Activated CD8-positive, alpha-beta memory T cell treated with anti-CD3 and anti-CD28 coated beads, Interleukin-2, amount 10 ng/mL, durations not matched to agents 7 days and 5 days (primary cell): ENCODE data around the gene EPHB2. TPM values are rescaled to one million over a fixed set of nuclear protein-coding genes. Genes with fewer than 3 reads are reported as not detected.
"Not testable (repeated sequence)": the region's sequence is repeated elsewhere in the genome, so short reads cannot be mapped to it uniquely, and the experiment has no call there.

Source experiments
- ATAC-seq: fragments of 150-1000 bp; cut with Tn5 transposase; one replicate; pipeline ENCODE4 v1.10.0; 2021; ENCODE audit warnings: moderate library complexity
- CTCF ChIA-PET: fragments of 350-600 bp; sonication (Branson Sonifier 250); formaldehyde crosslinking; loops from one replicate; lab custom pipeline; 2021; ENCODE audit warnings: antibody characterized with exemption; lab: Charles Lee
- DNase-seq: peaks from one replicate; pipeline ENCODE4 v3.0.0-alpha.2; 2020
- H3K27ac Mint-ChIP-seq: one replicate; pipeline ENCODE4 v1.8.0; 2021; ENCODE audit warnings: mild to moderate bottlenecking, mixed read lengths
- H3K27me3 Mint-ChIP-seq: one replicate; pipeline ENCODE4 v1.8.0; 2021; ENCODE audit warnings: mixed read lengths
- H3K36me3 Mint-ChIP-seq: one replicate; pipeline ENCODE4 v1.8.0; 2021; ENCODE audit warnings: mild to moderate bottlenecking, mixed read lengths
- H3K4me1 Mint-ChIP-seq: one replicate; pipeline ENCODE4 v1.8.0; 2021; ENCODE audit warnings: mixed read lengths
- H3K4me3 Mint-ChIP-seq: one replicate; pipeline ENCODE4 v1.8.0; 2021; ENCODE audit warnings: mild to moderate bottlenecking, moderate library complexity, mixed read lengths
- H3K9me3 Mint-ChIP-seq: one replicate; pipeline ENCODE4 v1.8.0; 2022; ENCODE audit warnings: low read depth, mixed read lengths
- total RNA-seq, 2 experiments: library from RNA; stranded (reverse); gene quantifications; one replicate each; pipeline ENCODE4 v1.2.3, GENCODE V29; 2021

The EPHB2 gene
- total RNA-seq, 2 experiments from 2014 or later = 0.09 TPM

DNA sequence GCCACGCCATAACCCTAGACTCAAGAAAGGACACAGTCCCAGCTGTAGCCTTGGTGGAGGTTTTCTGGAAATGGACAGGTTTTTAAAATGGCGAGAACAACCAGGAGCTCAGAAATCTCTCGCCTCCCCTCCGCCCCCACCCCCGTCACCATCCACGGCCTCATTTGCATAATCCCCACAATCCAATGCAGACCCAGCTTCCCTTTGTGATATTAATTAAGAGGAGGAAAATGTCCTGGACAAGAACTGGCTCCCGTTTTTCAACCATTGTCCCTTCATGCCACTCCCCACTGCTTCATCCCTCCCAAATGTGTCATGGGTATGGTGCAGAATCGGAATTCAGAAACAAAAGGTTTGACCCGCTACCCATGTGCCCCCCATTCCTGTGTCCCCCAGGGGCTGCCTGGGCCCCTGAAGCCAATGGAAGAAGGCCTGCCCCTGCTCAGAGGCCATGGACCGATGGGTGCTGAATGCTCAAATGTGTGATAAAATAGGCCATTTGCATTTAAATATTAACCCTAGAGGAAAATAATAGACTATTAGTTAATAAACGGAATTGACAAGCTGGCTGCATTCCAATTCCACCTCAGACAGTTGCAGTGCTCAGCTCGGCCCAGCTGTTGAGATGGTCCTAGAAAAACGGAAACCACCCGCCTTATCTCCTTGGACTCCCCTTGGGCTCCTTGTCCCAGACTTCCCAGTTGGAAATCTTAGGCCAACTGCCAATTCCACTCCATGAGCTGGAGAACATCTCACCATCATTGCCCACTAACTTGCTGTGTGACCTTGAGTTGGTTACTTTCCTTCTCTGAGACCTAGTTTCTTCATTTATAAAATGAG lies 10.7 kb upstream of the EPHB2 start:
- CTCF ChIA-PET = interaction anchor here (0.6 kb wide), 1 partner anchor 728 kb away, joined by 3 read pairs; no protein-coding TSS in a partner anchor
- ATAC-seq (no peak), DNase-seq (no peak)
- no peaks in the 10 kb centered on the region for H3K9me3 Mint-ChIP-seq
- H3K27me3 Mint-ChIP-seq = peaks cover 12% of the 10 kb centered on the region
- H3K4me1 Mint-ChIP-seq = no peaks in the 10 kb centered on the region
- no peaks in the 10 kb centered on the region for H3K36me3 Mint-ChIP-seq
- H3K4me3 Mint-ChIP-seq = no peak overlapping the region
- no peak overlapping the region for H3K27ac Mint-ChIP-seq

DNA sequence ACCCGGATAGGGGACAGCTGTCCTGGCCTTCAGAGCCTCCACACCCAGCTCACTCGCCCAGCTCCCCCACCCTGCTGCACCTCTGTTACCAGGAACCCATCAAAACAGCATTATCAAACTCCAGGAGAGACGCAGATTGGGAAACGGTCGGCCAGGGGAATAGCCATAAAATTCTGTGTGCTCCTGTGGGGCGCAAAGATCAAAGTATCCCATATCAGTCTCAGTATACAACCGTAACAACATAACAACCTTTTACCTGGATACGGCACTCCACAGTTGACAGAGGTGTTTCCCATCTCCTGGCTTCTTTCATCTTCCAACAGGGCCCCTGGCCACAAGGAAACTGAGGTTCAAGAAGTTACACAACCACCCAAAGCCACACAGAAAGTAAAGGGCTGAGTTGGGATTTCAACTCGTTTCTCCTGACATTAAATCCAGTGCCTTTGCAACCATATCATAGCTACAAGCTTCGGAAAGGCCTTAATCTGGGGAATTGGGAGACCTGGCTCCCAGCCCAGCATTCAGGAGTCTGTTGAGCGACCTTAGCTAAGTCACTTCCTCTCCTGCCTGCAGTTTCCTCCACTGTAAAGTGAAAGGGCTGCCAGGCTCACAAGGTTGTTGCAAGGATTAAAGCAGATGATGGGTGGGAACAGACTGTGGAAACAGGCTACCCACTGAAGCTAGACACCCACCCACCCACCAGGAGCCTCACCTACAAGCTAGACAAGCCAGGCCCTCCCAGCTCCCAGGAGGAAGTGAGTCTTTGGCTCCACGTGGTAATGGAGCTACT lies 8.1 kb upstream of the EPHB2 start:
- Mint-ChIP-seq H3K4me1 (no peaks in the 10 kb centered on the region), H3K27ac (no peak overlapping the region), H3K4me3 (no peak overlapping the region), H3K9me3 (no peaks in the 10 kb centered on the region), H3K36me3 (no peaks in the 10 kb centered on the region), H3K27me3 (peaks cover 20% of the 10 kb centered on the region)
- no peak for ATAC-seq
- no peak for DNase-seq
- CTCF ChIA-PET = interaction anchor here (1.0 to 3.1 kb wide), 8 partner anchors 10 to 261 kb away, joined by 3 to 15 read pairs (median 4); no protein-coding TSS in a partner anchor

DNA sequence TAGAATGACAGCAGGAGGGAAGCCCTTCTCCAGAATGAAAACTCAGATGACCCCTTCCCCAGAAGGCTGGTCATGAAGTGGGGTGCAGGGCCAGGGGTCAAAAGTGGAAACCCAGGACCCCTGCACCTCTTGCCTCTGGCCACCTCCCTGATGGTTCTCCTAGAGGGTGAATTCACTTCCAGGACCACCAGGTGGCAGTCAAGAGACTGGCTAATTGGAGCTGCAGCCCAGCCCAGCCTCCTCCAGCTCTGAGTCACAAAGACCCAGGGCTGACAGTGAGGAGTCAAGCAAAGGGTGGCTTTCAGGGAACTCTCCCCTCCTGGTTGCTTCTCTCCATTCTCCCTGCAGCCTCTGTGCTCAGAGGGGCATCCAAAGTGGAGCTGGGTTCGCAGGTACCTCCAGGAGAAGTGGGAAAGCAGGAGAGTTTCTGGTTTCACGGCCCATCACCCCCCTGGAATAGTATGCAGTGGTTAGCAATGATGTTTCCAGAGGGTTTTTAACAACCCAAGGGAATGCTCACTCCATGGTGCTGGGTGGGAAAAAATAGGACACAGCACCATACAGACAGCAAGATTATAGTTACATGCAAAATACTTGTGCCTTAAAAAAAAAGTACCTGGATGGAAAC lies 6.1 kb upstream of the EPHB2 start:
- Mint-ChIP-seq H3K4me1 (peaks cover 9% of the 10 kb centered on the region), H3K9me3 (no peaks in the 10 kb centered on the region), H3K4me3 (no peak overlapping the region), H3K36me3 (no peaks in the 10 kb centered on the region), H3K27me3 (peaks cover 41% of the 10 kb centered on the region), H3K27ac (no peak overlapping the region)
- CTCF ChIA-PET = interaction anchor here (0.6 to 3.1 kb wide), 27 partner anchors 9 to 607 kb away, joined by 3 to 19 read pairs (median 5); no protein-coding TSS in a partner anchor
- ATAC-seq = peak; percentile 94
- DNase-seq = peak; percentile 84

DNA sequence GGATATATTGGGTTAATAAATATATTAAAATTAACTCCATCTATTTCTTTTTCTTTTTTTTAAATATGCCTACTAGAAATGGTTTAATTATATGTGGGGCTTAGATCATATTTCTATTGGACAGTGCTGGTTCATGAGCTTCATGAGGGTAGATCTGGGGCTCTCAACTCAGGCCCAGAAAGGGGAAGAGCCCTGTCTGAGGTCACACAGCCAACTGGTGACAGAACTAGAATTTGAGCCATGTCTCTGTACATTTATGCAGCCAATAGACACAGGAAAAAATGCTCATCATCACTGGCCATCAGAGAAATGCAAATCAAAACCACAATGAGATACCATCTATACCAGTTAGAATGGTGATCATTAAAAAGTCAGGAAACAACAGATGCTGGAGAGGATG lies 5.1 kb upstream of the EPHB2 start:
- H3K4me1 Mint-ChIP-seq = peaks cover 11% of the 10 kb centered on the region
- no peak overlapping the region for H3K4me3 Mint-ChIP-seq
- ATAC-seq = no peak
- H3K36me3 Mint-ChIP-seq = no peaks in the 10 kb centered on the region
- CTCF ChIA-PET = interaction anchor here (1.2 to 3.1 kb wide), 7 partner anchors 14 to 258 kb away, joined by 5 to 19 read pairs (median 6); no protein-coding TSS in a partner anchor
- no peaks in the 10 kb centered on the region for H3K9me3 Mint-ChIP-seq
- H3K27me3 Mint-ChIP-seq = peaks cover 41% of the 10 kb centered on the region
- no peak overlapping the region for H3K27ac Mint-ChIP-seq
- DNase-seq = no peak

DNA sequence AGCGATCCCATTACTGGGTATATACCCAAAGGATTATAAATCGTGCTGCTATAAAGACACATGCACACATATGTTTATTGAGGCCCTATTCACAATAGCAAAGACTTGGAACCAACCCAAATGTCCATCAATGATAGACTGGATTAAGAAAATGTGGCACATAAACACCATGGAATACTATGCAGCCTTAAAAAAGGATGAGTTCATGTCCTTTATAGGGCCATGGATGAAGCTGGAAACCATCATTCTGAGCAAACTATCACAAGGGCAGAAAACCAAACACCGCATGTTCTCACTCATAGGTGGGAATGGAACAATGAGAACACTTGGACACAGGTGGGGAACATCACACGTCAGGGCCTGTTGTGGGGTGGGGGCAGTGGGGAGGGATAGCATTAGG lies 4.5 kb upstream of the EPHB2 start:
- CTCF ChIA-PET = interaction anchor here (1.7 to 1.9 kb wide), 2 partner anchors 156 to 182 kb away, joined by 4 to 6 read pairs; no protein-coding TSS in a partner anchor
- not testable (repeated sequence) for H3K27ac Mint-ChIP-seq, H3K9me3 Mint-ChIP-seq, DNase-seq, H3K36me3 Mint-ChIP-seq, ATAC-seq, H3K4me3 Mint-ChIP-seq
- Mint-ChIP-seq H3K4me1 (peaks cover 11% of the 10 kb centered on the region), H3K27me3 (peaks cover 41% of the 10 kb centered on the region)

DNA sequence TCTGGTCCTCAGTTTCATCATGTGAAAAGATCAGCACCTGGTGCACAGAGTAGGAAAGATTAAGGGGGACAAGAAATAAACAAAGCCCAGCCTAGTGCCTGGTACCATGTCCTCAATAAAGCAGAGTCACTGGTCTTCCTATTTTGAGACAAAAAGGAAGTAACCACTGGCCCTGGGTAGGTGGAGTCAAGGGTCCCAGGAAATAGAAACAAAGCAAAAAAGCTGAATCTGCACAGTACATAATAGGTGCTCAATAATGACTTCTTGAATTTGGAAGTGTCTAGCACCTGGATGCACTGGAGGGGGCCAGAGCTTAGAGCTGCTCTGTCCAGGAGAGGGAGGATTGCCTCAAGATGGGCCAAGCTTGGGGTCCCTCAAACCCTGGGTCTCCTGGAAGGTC lies 1.9 kb upstream of the EPHB2 start:
- CTCF ChIA-PET = interaction anchor here (1.0 kb wide), 1 partner anchor 109 kb away, joined by 3 read pairs; no protein-coding TSS in a partner anchor
- Mint-ChIP-seq H3K4me1 (peaks cover 26% of the 10 kb centered on the region), H3K27me3 (peaks cover 61% of the 10 kb centered on the region), H3K36me3 (no peaks in the 10 kb centered on the region), H3K9me3 (no peaks in the 10 kb centered on the region), H3K4me3 (no peak overlapping the region), H3K27ac (no peak overlapping the region)
- DNase-seq (no peak), ATAC-seq (no peak)

DNA sequence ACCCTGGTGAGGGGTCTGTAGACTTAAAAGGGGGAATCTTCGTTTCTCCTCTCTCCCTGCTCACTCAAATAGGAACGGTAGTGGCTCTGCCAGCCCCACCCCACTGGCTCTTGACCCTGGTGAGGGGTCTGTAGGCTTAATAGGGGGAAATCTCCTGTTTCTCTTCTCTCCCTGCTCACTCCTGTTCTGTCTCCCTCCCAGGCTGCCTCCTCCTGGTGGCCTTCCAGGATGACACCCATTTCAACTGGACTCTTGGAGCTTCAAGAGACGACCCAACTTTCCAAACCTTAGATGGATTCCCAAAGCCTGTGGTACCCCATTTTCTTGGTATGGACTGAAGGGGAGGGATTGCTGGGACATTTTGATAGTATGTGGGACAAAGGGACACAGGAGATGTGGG lies 1.4 kb upstream of the EPHB2 start:
- CTCF ChIA-PET = no interaction called here

DNA sequence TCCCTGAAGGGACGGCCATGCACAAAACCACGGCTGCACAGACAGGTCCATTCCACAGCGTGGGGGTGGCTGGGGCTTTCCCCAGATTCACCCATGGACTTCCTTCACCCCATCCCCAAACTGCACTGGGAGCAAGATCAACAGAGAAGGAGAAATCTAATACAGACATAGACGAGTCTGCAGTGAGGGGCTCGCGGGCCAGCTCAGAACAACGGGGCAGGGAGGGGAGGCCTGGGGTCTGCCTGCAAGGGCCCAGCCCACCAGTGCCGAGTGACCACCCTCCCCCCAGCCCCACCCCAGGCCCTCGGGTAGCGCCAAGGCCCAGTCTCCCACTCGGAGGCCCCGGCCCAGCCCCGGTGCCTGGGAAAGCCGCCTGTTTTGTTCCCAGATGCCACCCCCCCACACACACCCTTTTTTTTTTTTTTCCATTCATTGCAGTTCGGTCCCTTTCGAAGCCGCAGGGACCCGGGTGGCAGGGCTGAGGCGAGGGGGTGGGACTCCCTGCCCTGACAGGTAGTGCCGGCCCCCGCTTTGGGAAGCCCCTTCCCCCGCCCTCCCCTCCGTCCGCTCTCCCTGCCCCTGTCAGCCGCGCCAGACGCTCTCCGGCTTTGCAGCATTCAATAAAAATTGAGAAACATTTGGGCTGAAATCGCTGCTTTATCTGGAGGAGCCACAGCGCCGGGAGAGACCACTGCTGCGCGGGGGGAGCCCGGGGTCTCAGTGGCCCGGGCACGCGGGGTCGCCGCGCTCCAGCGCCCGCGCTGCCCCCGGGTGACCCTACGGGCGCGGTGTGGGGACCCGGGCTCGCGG lies 543 bp upstream of the EPHB2 start:
- DNase-seq = no peak
- H3K27ac Mint-ChIP-seq = no peak overlapping the region
- peak; percentile 21 for ATAC-seq
- CTCF ChIA-PET = no interaction called here
- H3K27me3 Mint-ChIP-seq = peaks cover 68% of the 10 kb centered on the region
- H3K9me3 Mint-ChIP-seq = no peaks in the 10 kb centered on the region
- no peaks in the 10 kb centered on the region for H3K36me3 Mint-ChIP-seq
- peaks cover 26% of the 10 kb centered on the region for H3K4me1 Mint-ChIP-seq
- no peak overlapping the region for H3K4me3 Mint-ChIP-seq

More for the DNA sequence above, 1.4 kb upstream of the EPHB2 start:
- Mint-ChIP-seq H3K4me3 (no peak overlapping the region), H3K27ac (no peak overlapping the region), H3K27me3 (peaks cover 64% of the 10 kb centered on the region), H3K4me1 (peaks cover 26% of the 10 kb centered on the region), H3K36me3 (no peaks in the 10 kb centered on the region), H3K9me3 (no peaks in the 10 kb centered on the region)
- no peak for DNase-seq
- ATAC-seq = no peak

DNA sequence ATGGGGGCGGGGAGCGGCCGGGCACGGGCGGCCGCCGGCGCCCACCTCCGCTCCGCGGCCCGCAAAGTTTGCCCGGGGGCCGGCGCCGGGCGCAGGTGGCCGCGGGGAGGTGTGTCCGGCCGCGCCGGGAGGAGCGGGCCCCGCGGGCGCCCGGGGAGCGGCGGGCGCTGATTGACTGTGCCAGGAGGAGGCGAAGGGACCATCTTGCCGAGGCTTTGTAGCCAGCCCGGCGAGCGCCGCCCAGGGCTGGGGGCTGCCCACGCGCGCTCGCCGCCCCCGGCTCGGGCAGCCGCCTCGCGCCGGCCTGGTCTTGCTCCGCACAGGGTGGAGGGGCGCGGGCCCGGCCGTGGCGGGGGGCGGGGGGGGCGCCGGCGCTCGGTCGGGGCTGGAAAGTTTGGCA lies 432 bp downstream of the EPHB2 start:
- no peaks in the 10 kb centered on the region for H3K36me3 Mint-ChIP-seq
- no peak overlapping the region for H3K27ac Mint-ChIP-seq
- CTCF ChIA-PET = interaction anchor here (1.6 kb wide), 1 partner anchor 8 kb away, joined by 4 read pairs; no protein-coding TSS in a partner anchor
- no peaks in the 10 kb centered on the region for H3K9me3 Mint-ChIP-seq
- ATAC-seq (peak; percentile 4), DNase-seq (no peak)
- no peak overlapping the region for H3K4me3 Mint-ChIP-seq
- peaks cover 63% of the 10 kb centered on the region for H3K27me3 Mint-ChIP-seq
- peaks cover 26% of the 10 kb centered on the region for H3K4me1 Mint-ChIP-seq

DNA sequence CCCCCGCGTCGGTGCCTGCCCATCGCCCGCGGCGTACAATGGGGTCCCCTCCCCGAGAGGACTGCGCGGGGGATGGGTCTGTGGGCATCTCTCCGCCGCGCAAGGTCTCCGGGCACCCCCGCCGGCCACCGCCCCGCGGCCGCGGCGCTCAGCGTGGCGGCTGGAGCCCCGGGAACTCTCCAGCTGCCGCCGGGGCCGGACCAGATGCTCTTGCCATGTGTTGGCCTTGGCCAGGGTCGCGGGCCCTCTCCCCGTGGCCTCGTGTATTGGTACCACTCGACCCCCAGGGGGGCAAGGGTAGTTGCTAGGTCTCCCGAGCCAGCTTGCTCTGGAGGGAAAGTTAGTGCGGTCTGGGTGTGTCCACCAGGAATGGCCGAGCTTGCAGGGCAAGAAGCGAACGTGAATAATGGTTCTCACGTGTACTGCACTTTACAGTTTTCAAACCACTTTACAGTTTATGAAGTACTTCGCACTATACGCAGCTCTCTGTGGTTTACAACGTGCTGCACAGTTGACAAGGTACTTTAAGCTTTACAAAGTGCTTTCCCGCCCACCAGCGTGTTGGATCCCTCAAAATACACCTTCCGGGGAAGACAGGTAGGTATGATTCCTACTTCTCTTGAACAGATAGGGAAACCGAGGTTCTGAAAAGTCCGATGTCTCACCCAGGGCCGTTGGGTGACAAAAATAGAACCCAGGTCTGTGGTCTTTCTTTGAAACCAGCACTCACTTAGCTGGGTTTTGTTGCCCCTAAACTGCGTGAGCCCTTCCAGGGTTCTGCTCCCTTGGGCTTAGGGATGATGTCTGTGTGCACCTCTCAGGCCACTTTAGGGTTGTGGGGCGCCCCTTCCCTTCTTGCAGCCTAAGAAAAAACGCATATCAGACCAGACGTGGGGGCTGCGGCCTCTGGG lies 1.2 kb downstream of the EPHB2 start:
- CTCF ChIA-PET = interaction anchor here (1.3 to 1.6 kb wide), 2 partner anchors 9 to 177 kb away, joined by 4 read pairs; no protein-coding TSS in a partner anchor
- ATAC-seq = no peak
- peaks cover 26% of the 10 kb centered on the region for H3K4me1 Mint-ChIP-seq

DNA sequence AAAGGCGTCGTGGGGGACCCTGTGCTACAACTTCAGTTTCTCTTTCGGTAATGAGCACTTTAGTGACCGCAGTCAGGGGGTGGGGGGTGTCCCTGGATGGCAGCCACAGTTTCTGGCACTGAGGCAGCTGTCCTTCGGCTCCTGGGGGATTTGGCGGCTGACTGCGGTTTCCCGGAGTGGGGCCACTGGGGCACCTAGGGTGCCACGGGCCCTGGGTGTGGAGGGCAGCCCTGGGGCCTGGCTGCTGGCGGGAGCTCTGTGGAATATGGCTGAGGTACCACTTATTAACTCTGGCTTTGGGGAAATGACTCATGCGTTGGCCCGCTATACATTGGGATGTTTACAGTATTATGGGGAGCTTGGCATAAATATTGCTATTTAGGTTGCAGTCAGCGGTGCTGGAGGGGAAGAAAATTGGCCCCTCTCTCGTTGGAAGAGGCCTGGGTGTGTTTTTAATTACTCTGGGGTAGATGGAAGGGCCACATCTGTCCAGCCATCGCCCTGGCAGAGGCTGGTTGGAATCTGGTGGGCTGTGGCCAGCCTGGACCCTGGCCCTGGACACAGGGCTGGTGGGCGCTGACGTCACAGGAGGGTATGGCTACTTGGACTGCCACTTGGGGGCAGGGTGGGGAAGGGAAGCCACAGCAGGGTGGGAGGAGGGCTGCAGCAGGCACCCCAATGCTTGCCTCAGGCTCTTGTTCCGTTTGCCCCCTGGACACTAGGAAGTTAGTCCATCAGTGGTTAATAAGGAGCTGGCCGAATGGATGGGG lies 2.0 kb downstream of the EPHB2 start:
- ATAC-seq (peak; percentile 50), DNase-seq (peak; percentile 70)
- CTCF ChIA-PET = interaction anchor here (1.3 to 1.6 kb wide), 2 partner anchors 10 to 176 kb away, joined by 4 read pairs; no protein-coding TSS in a partner anchor
- H3K4me3 Mint-ChIP-seq = peak overlapping the region; percentile 37
- H3K9me3 Mint-ChIP-seq = no peaks in the 10 kb centered on the region
- no peak overlapping the region for H3K27ac Mint-ChIP-seq
- no peaks in the 10 kb centered on the region for H3K36me3 Mint-ChIP-seq
- H3K4me1 Mint-ChIP-seq = peaks cover 26% of the 10 kb centered on the region
- H3K27me3 Mint-ChIP-seq = peaks cover 60% of the 10 kb centered on the region

More for the DNA sequence above, 1.2 kb downstream of the EPHB2 start:
- no peaks in the 10 kb centered on the region for H3K9me3 Mint-ChIP-seq
- peak; percentile 43 for DNase-seq
- H3K27ac Mint-ChIP-seq = no peak overlapping the region
- peak overlapping the region; percentile 37 for H3K4me3 Mint-ChIP-seq
- no peaks in the 10 kb centered on the region for H3K36me3 Mint-ChIP-seq
- H3K27me3 Mint-ChIP-seq = peaks cover 65% of the 10 kb centered on the region
